ENCODE data around the gene HIF1A.
"Not testable (repeated sequence)": the region's sequence is repeated elsewhere in the genome, so short reads cannot be mapped to it uniquely, and the experiment has no call there.

The HIF1A gene

DNA sequence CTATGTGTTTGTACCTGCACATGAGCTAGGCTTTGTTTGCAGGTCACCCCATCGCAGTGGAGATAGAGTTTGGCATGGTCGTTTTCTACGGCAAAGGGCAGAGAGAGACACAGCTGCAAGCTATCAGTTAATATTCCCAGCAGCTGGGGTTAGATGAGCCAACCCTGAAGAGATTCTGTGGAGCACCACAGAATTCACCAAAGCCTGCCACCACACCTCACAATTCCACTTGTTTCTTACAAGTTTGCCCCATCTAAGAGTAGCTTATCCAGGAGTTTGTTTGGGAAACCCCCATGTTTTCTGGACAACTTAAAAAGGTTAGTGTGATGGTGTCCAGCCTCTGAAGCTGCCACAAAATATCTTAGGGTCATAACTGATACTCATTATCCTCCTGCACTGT, 20.0 kb upstream of the HIF1A start:
- DNase-seq: no peak

DNA sequence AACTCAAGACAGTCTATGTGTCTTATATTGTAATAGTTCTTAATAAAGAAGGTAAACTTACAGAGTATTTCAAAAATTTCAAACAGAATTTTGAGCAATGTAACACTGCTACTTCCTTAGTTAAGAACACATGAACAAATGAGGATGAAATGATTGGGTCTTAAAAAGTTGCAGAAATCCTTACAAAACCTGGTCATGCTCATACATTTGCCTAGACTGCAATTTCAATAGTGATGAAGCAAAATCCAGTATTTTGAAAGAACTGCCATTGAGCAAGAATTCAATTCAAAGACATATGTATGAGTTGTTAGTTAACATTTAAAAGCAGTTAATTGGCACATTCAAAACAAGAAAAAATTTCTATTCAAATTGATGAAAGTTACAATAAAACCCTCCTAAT, 17.8 kb upstream of the HIF1A start:
- DNase-seq: no peak

DNA sequence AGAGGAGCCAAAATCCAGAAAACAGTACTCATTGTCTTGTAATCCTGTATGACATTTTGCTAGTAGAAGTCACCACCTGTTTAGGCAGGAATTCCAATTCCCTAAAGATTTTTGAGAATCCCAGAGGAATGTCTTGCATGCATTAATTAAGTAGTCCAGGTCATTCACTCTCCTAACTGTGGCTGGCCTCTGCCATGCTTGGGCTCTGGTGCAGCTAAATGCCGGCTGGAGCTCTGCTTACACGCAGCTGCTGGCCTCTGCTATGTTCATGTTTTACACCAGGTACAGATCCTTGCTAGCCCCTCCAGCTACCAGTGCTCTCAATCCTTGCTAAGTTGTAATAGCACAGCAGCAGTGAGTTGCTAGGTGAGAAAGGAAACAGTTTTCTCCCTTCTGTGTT, 16.3 kb upstream of the HIF1A start:
- no peak for DNase-seq

DNA sequence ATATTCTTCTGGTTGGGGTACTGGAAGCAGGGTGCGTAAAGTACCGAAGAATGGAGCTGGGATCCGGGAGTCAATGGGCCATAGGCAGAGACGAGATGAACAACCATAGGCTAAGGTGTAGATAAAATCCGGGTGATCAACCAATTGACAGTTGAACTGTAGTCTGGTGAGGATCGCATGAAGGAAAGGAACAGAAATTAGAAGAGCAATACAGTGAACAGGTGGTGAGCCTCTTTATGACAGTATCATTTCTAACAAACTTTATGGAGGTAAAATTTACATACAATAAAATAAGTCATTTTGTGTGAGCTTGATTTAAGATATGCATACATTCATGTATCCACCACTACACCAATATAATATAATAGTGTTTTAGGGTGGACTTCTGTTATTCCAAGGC, 13.9 kb upstream of the HIF1A start:
- DNase-seq: no peak

DNA sequence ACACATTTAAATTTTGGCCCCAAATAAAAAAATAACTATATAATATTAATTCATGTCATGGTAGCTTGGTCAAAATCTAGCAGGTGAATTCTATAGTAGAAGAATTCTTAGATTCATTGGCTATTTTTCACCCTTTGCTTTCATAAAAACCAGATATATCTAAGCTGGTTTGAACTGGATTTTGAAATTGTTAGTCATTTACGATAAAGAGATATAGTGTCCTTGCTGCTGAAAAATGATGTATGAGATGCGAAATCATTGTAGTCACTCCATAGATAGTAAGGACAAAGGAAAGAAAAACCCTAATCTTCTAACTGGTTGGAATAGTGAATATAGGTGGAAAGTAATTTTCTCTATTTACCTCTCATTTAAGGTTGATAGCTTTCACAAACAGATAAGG, 12.2 kb upstream of the HIF1A start:
- no peak for DNase-seq

DNA sequence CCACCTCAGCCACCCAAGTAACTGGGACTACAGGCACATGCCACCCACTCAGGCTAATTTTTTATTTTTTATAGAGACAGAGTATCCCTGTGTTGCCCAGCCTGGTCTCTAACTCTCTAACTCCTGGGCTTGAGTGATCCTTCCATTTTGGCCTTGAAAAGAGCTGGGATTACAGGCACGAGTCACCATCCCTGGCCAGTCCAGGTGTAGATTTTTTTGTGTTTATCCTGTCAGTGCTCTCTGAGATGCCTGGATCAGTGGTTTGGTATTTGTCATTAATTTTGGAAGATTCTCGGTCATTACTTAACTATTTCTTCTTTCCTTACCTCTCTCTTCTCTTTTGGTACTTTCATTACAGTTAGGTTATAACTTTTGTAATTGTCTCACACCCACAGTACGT, 5.3 kb upstream of the HIF1A start:
- DNase-seq: no peak

DNA sequence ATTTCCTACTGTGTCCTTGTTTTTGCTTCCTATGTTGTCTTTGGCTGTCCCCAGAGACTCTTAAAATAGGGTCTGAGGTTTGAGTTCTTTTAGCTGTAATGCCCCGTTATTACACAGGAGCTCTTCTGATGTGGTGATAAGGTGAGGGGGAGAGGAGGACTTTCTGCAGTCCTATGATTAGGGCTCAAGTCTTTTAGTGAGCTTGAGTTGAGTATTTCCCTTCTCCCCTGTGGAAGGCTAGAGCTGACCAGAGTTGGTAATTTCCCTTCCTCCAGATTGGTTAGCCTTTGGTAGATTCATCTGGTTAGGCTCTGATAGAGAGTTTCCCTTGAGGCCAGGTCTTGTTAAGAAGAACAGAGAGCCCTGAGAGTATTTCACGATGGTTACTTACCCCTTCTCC, 4.3 kb upstream of the HIF1A start:
- no peak for DNase-seq

DNA sequence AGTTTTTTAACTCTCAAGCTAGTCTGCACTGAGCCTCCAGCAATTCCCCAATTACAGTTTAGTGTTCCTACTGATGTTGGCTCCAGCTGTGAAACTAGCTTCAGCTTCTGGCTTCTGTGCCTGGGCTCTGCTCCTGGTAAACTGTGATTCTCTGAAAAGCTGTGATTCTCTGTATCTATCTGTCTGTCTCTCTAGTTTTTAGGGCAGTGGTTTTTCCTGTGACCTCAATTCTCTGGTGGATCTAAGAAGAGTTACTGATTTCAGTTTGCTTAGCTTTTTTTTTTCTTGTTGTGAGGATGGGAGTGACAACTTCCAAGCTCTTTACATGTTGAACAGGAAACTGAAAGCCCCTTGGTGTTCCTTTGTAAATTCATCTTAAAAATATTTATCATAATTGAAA, 3.8 kb upstream of the HIF1A start:
- DNase-seq: no peak

DNA sequence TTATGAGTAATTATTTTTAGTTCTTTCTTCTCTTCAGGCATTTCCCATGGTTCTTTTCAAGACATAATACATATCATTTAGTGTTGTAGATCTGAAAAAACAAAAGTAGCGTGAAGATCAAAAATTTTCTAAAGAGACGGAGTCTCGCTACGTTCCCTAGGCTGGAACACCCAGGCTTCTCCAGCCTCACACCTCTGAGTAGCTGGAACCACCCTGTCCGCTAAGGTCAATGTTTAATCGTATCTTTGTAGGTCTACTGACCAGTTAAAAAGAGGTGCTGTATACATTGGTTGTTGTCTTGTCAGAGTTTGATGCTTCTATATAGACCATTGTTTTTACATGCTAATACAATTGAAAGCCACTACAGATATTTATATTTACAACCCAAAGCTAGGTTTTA, 1.3 kb upstream of the HIF1A start:
- DNase-seq: no peak

DNA sequence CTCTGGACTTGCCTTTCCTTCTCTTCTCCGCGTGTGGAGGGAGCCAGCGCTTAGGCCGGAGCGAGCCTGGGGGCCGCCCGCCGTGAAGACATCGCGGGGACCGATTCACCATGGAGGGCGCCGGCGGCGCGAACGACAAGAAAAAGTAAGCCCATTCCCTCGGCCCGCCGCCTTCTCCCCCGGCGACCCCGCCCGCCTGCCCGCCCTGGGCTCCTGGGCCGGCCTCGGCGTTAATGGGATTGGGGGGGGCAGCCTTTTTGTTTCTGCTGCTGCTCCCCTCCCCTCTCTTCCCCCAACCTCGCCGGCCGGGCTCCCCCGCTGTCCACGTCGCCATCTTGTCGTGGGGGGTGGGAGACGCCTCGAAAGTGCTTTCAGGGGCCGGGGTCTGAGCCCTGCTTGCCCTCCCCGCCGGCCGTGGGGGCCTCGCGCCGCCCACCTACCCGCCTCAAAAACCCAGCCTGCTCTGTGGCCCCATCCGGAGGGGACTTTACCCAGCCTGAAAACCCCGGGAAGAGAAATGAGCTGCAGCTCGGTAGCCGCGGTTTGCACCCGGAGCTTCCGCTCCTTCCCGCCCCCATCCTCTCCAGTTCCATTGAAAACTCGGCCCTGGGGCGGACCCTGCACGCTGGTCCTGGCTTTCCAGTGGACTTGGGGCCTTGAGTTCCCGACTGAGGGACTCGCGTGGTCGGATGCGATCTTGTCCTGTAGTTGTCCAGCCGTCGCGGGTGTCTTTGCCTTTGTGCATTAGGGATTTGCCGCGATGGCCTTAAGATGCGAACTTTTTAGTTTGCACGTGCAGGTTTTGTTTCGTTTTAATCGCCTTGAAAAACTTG, 598 bp downstream of the HIF1A start:
- peak; percentile 68 for DNase-seq

DNA sequence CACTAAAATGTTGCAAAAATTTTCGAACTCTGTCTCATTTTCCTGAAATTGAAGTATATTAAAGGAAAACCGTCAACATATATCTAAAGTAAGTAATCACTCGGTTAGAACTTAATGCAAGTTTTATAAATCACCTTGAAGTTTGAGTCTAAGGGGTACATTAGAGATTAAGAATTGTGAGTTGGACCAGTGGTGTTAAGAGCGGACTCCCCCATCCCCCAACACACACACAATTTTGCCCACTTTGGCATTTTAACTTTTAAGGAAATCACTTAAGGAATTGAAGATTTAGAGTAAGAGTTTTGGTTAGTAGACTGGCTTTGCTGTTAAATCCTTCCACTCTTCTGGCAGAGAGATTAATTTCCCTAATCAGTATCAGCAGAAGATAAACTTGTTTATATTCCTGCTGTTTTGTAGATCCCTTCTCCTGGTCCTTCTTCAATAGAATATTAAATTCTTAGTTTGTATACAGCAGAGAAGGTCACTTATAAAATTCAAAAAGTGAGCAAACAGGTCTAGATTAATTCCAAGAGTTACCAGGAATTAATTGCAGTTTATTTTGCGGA, 1.5 kb downstream of the HIF1A start:
- DNase-seq: no peak

DNA sequence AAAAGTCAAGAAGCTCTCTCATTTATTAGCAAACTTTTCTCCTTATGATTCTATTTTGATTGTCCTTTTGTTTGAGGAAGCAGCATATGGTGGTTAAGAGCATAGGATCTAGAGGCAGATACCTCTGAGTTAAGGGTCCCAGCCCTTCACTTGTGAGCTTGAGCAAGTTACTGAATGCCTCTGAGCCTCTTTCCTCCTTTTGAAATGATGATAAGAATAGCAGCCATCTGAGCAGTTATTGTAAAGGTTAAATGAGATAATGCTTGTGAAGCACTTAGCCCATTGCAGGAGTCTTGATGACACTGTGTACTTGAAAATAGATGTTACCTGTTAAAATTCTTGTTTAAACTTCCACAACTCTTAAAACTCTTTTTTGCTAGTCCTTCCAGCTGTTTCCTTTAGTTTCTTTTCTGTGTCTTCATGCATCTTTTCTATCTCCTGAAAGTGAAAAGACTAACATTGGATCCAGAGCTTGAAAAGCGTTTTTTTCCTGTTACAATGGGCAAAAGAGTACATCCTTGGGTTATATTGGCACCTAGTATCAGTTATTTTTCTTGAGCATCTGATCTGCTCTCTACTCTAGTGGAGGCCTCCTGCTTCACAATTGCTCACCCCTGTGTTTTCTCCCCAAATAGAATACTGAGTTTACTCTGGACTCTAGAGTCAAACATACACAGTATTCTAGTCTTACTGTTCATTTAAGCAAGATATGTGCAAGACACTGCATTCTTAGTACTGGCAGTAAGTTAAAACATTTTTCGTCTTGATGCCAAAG, 3.1 kb downstream of the HIF1A start:
- DNase-seq: no peak

DNA sequence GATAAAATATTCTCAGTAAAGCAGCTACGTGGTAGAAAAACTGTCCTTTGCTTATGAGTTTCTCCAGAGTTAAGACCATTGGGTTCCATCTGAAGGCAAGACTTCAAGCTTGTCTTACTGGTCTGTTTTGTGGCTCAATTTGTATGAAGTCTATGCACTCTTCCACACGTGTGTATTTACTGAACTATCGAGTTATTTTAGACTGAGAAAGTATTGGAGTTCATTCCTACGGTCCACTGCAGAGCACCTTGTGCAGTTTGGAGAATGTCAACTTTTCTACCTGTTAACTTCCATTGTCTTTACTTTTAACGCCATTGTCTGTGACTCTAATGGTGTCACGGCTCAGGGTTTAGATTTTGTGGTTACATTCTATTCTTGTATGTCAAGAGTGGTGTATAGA, 3.7 kb downstream of the HIF1A start:
- DNase-seq: peak; percentile 45

DNA sequence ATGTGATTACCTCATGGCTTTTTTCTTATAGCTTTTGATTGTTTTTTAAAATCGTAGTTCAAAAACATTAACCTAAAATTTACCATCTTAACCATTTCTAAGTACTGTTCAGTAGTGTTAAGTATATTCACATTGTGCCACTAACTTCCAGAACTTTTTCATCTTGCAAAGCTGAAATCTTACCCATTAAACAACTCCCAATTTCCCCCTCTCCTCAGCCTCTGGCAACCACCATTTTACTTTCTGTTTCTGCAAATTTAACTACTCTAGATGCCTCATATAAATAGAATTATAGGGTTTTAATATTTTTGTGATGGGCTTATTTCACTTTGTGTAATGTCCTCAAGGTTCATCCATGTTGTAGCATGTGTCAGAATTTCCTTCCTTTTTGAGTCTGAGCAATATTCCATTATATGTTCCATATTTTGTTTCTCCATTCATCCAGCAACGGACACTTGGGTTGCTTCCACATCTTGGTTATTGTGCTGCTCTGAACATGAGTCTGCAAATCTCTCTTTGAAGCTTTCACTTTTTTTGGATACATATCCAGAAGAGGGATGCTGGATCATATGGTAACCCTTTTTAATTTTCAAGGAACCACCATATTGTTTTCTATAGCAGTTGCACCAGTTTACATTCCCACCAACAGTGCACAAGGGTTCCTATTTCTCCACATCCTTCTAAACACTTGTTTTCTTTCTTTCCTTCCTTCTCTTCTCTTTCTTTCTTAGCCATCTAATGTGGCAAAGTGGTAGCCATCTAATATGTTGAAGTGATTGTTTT, 5.0 kb downstream of the HIF1A start:
- no peak for DNase-seq

DNA sequence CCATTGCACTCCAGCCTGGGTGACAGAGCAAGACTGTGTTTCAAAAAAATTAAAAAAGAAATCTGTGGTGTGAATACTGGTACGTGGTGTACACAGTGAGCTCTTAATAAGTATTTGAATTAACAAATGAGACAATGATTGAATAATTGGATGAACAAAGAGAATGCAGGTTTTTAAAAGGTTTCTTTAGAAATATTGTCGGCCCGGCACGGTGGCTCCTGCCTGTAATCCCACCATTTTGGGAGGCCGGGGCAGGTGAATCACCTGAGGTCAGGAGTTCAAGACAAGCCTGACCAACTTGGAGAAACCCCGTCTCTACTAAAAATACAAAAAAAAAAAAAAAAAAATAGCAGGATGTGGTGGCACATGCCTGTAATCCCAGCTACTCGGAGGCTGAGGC, 6.6 kb downstream of the HIF1A start:
- DNase-seq: no peak

DNA sequence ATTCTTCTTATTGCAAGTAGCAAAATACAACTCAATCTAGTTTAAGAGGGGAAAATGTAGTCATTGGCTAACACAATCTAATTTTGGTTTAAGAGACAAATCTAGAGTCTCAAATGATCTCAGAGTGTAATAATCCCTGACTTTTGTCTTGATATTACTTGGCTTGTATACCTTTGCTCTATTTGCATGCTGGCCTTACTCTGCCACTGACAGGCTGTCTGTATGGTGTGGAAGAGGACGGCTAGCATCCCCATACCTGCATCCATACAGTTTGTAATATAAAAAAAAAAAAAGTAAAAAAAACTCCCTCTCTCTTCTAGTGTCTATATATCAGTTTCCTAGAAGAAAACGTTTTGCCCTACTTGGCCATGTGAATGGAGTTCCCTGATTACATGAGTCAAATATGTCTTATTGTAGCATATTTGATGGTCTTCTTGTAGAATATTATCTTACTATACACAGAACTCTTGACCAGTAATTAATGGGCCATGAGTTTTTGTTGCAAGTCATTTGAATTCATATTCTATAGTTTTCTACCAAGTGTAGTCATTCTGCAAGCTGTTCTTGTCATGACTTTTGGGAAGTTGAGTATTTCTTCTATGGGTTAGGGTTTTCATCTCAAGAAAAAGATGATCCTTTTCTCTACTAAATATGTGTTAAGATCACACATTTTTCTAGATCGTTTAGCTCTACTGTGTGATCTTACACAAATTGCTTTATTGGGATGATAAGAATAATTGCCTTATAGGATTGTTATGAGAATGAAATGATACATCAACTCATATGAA, 8.2 kb downstream of the HIF1A start:
- no peak for DNase-seq

DNA sequence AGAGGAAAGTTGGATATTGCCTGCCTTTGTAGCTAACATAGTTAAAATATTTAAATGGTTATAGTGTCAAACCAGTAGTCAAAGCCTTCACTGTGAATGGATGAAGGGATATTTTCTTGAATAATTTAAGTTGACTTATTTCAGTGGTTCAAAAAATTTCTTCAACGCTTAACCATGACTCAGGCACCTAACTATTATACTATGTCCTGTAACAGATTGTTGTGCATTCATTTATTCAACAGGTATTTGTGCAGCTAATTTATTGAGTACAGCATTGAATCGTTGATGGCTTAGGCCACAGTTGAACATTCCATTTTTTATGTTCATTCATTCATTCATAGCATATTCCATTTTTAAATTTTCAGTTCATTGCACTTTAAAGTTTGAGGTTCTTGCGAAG, 9.2 kb downstream of the HIF1A start:
- no peak for DNase-seq

DNA sequence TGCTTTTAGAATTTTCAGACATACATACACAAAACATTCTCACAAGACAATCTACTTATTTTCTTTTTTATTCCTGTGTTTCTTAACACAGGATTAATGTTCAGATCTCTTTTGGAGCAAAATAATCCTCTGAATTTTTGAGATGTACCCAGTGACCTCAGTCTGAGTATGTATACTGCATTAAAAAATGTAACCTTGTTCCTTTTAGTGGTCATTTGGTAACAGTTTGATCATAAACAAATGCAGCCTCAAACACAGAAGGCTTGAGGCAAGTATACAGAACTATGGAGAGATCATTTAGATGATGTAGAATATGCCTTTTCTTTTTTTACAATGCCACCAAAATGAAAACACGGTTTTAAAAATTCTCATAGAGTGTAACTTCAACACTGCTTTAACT, 9.7 kb downstream of the HIF1A start:
- DNase-seq: peak; percentile 44

DNA sequence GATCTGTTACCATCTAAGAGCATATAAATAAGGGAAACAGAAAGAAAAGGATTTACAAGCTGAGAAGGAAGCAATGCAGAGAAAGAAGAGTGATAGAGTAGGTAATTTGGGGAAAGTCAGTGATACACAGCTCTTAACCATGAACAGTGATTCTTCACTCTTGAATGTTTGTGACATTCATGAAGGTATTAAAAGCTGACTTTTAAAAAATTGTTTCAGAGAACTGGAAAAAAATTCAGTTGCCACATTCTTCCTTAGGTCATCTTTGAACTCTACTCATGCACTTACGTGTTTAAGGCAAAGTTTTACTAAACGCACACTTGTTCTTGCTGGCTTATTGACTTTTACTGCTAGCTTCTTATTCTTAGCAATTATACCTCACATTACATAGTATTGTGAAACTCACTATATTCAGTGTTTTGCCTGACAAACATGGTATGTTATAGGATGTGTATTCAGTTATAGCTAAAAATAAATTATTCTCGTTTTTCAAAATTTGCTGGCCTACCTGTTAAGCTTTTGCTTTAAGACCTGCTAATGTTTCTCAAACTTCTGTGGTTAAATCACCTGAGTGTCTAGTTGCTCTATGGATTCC, 10.9 kb downstream of the HIF1A start:
- no peak for DNase-seq

DNA sequence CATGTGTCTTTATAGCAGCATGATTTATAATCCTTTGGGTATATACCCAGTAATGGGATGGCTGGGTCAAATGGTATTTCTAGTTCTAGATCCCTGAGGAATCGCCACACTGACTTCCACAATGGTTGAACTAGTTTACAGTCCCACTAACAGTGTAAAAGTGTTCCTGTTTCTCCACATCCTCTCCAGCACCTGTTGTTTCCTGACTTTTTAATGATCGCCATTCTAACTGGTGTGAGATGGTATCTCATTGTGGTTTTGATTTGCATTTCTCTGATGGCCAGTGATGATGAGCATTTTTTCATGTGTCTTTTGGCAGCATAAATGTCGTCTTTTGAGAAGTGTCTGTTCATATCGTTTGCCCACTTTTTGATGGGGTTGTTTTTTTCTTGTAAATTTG, 12.5 kb downstream of the HIF1A start:
- DNase-seq: not testable (repeated sequence)

DNA sequence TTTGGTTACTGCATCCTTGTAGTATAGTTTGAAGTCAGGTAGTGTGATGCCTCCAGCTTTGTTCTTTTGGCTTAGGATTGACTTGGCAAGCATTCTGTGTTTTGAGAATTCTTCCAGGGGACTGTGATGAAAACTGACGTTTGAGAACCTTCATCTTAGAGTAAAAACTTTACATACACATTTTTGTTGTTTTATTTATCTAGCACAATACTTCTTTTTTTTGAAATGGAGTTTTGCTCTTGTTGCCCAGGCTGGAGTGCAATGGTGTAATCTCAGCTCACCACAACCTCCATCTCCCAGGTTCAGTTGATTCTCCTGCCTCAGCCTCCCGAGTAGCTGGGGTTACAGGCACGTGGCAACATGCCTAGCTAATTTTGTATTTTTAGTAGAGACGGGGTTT, 13.4 kb downstream of the HIF1A start:
- DNase-seq: not testable (repeated sequence)
